ENCODE measurements around the gene PREX1. TPM values are rescaled to one million over a fixed set of nuclear protein-coding genes. Genes with fewer than 3 reads are reported as not detected.

The PREX1 gene
- total RNA-seq, 1 donor = 14.1 TPM

- no peaks in the 10 kb centered on the region for H3K9me3 ChIP-seq (ENCODE audit: low read depth, low read length)
- H3K79me2 ChIP-seq (ENCODE audit: insufficient read depth, low read length) = no peaks in the 10 kb centered on the region
- no peaks in the 10 kb centered on the region for H3K27me3 ChIP-seq (ENCODE audit: insufficient read depth, low read length)
- H3K36me3 ChIP-seq (ENCODE audit: insufficient read depth, low read length) = no peaks in the 10 kb centered on the region
- no peak overlapping the region for H3K4me2 ChIP-seq (ENCODE audit: insufficient read depth, low read length)
- TF ChIP-seq, protein P1, sequence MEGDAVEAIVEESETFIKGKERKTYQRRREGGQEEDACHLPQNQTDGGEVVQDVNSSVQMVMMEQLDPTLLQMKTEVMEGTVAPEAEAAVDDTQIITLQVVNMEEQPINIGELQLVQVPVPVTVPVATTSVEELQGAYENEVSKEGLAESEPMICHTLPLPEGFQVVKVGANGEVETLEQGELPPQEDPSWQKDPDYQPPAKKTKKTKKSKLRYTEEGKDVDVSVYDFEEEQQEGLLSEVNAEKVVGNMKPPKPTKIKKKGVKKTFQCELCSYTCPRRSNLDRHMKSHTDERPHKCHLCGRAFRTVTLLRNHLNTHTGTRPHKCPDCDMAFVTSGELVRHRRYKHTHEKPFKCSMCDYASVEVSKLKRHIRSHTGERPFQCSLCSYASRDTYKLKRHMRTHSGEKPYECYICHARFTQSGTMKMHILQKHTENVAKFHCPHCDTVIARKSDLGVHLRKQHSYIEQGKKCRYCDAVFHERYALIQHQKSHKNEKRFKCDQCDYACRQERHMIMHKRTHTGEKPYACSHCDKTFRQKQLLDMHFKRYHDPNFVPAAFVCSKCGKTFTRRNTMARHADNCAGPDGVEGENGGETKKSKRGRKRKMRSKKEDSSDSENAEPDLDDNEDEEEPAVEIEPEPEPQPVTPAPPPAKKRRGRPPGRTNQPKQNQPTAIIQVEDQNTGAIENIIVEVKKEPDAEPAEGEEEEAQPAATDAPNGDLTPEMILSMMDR (IDR thresholded peaks at IDR 0.05; ENCODE audit: extremely low read depth, low read depth, low read length) = no peak
- no peak overlapping the region for H3K4me3 ChIP-seq (ENCODE audit: insufficient read depth, low read length)
- H4K20me1 ChIP-seq (ENCODE audit: insufficient read depth, low read length) = no peaks in the 10 kb centered on the region
- H2AFZ ChIP-seq (ENCODE audit: low read length) = no peak overlapping the region
- peaks cover 9% of the 10 kb centered on the region for H3K4me1 ChIP-seq (ENCODE audit: insufficient read depth, low read length)
- no peak overlapping the region for H3K27ac ChIP-seq (ENCODE audit: low read depth, low read length)
- no peak for DNase-seq (ENCODE audit: insufficient read length, low spot score, missing footprints)
These were observed 119.7 kb downstream of the PREX1 start for GRCh38 chr20:48708116-48708515.

GRCh38 chr20:48706710-48707365 lies 121.0 kb downstream of the PREX1 start:
- DNase-seq (ENCODE audit: insufficient read length, low spot score, missing footprints) = no peak
- Histone ChIP-seq H4K20me1 (ENCODE audit: insufficient read depth, low read length) (no peaks in the 10 kb centered on the region), H3K79me2 (ENCODE audit: insufficient read depth, low read length) (no peaks in the 10 kb centered on the region), H3K27ac (ENCODE audit: low read depth, low read length) (no peak overlapping the region), H3K4me3 (ENCODE audit: insufficient read depth, low read length) (no peak overlapping the region), H3K27me3 (ENCODE audit: insufficient read depth, low read length) (no peaks in the 10 kb centered on the region), H3K9me3 (ENCODE audit: low read depth, low read length) (no peaks in the 10 kb centered on the region), H3K4me1 (ENCODE audit: insufficient read depth, low read length) (peaks cover 9% of the 10 kb centered on the region), H3K4me2 (ENCODE audit: insufficient read depth, low read length) (no peak overlapping the region), H2AFZ (ENCODE audit: low read length) (no peak overlapping the region), H3K36me3 (ENCODE audit: insufficient read depth, low read length) (no peaks in the 10 kb centered on the region)
- TF ChIP-seq, protein P1 (IDR thresholded peaks at IDR 0.05; ENCODE audit: extremely low read depth, low read depth, low read length) = no peak

GRCh38 chr20:48706116-48706656 lies 121.6 kb downstream of the PREX1 start:
- H3K36me3 ChIP-seq (ENCODE audit: insufficient read depth, low read length) = no peaks in the 10 kb centered on the region
- H3K79me2 ChIP-seq (ENCODE audit: insufficient read depth, low read length) = no peaks in the 10 kb centered on the region
- no peak overlapping the region for H3K4me2 ChIP-seq (ENCODE audit: insufficient read depth, low read length)
- no peaks in the 10 kb centered on the region for H4K20me1 ChIP-seq (ENCODE audit: insufficient read depth, low read length)
- H3K4me3 ChIP-seq (ENCODE audit: insufficient read depth, low read length) = no peak overlapping the region
- no peak overlapping the region for H3K27ac ChIP-seq (ENCODE audit: low read depth, low read length)
- no peaks in the 10 kb centered on the region for H3K27me3 ChIP-seq (ENCODE audit: insufficient read depth, low read length)
- no peak for DNase-seq (ENCODE audit: insufficient read length, low spot score, missing footprints)
- TF ChIP-seq, protein P1 (IDR thresholded peaks at IDR 0.05; ENCODE audit: extremely low read depth, low read depth, low read length) = no peak
- H2AFZ ChIP-seq (ENCODE audit: low read length) = no peak overlapping the region
- H3K4me1 ChIP-seq (ENCODE audit: insufficient read depth, low read length) = peaks cover 9% of the 10 kb centered on the region
- H3K9me3 ChIP-seq (ENCODE audit: low read depth, low read length) = no peaks in the 10 kb centered on the region

DNA sequence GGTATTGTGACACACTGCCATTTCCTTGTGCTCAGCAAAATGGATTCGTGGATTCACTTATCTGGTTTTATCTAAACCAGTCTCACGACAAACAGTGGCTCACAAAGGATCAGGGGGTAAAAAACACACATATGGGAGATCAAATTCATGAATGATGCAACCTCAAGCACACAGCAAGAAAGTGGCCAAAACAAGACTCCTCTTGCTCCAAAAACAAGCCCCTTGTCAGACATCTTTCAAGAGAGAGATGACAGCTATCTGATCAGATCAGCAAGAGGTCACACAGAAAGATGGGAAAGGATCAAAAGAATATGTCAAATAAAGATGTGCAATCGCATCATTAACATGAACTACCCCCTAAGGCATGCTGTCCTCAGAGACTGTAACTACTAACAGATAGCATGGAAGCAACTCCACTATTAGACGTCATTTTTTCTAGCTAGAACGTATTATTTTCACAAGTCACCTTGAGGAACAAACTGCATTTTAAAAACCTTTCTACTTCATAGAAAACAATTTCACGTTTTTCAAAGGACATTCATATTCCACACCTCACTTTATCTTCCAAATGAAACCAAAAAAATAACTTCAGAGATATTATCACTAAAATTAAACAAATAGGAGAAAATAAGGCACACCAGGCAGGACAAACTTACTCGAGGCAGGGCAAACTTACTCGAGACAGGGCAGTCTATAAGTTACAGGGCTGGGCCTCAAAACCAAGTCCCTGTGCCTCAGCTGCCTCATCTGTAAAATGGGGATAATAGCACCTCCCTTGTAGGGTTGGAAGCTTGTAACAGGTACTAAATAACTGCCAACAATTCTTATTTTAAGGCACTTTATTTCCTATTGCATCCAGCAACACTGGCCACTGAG lies 122.3 kb downstream of the PREX1 start:
- H3K4me1 ChIP-seq (ENCODE audit: insufficient read depth, low read length) = peaks cover 9% of the 10 kb centered on the region
- H3K36me3 ChIP-seq (ENCODE audit: insufficient read depth, low read length) = no peaks in the 10 kb centered on the region
- no peak overlapping the region for H3K27ac ChIP-seq (ENCODE audit: low read depth, low read length)
- TF ChIP-seq, protein P1 (IDR thresholded peaks at IDR 0.05; ENCODE audit: extremely low read depth, low read depth, low read length) = no peak
- DNase-seq (ENCODE audit: insufficient read length, low spot score, missing footprints) = no peak
- no peaks in the 10 kb centered on the region for H3K27me3 ChIP-seq (ENCODE audit: insufficient read depth, low read length)
- H3K4me2 ChIP-seq (ENCODE audit: insufficient read depth, low read length) = no peak overlapping the region
- no peaks in the 10 kb centered on the region for H4K20me1 ChIP-seq (ENCODE audit: insufficient read depth, low read length)
- H3K79me2 ChIP-seq (ENCODE audit: insufficient read depth, low read length) = no peaks in the 10 kb centered on the region
- no peak overlapping the region for H2AFZ ChIP-seq (ENCODE audit: low read length)
- no peak overlapping the region for H3K4me3 ChIP-seq (ENCODE audit: insufficient read depth, low read length)
- H3K9me3 ChIP-seq (ENCODE audit: low read depth, low read length) = no peaks in the 10 kb centered on the region

Data from osteoblast (primary cell).